Measurements from ENCODE around the gene MYBPHL.

Gene MYBPHL

DNA sequence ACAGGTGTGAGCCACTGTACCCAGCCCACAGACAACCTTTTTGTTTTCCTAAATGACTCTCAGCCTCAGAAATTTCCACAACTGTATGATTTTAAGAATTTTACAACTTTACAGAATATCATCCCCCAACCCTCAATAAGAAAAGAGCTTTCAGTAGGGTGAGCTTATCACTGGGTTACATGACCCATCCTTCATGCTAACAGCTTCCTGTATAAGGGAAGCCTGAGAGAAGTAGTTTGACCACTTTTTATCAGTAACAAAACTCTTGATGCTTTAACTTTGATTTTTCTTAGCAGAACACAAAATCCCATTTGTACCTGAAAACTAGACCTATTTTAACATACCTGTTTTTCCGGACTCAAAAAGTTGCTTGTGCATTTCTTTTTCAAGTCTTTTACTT lies 9.7 kb upstream of the MYBPHL start:
- Histone ChIP-seq H3K4me3 (ENCODE audit: severe bottlenecking) (no peak overlapping the region), H3K27me3 (ENCODE audit: insufficient read depth, poor library complexity, severe bottlenecking) (no peaks in the 10 kb centered on the region), H3K4me1 (ENCODE audit: insufficient read depth, poor library complexity, severe bottlenecking) (no peaks in the 10 kb centered on the region), H3K36me3 (ENCODE audit: low read depth) (no peaks in the 10 kb centered on the region), H3K27ac (ENCODE audit: poor library complexity, severe bottlenecking) (no peak overlapping the region), H3K9me3 (ENCODE audit: severe bottlenecking) (no peaks in the 10 kb centered on the region)
- TF ChIP-seq, protein P1, sequence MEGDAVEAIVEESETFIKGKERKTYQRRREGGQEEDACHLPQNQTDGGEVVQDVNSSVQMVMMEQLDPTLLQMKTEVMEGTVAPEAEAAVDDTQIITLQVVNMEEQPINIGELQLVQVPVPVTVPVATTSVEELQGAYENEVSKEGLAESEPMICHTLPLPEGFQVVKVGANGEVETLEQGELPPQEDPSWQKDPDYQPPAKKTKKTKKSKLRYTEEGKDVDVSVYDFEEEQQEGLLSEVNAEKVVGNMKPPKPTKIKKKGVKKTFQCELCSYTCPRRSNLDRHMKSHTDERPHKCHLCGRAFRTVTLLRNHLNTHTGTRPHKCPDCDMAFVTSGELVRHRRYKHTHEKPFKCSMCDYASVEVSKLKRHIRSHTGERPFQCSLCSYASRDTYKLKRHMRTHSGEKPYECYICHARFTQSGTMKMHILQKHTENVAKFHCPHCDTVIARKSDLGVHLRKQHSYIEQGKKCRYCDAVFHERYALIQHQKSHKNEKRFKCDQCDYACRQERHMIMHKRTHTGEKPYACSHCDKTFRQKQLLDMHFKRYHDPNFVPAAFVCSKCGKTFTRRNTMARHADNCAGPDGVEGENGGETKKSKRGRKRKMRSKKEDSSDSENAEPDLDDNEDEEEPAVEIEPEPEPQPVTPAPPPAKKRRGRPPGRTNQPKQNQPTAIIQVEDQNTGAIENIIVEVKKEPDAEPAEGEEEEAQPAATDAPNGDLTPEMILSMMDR (IDR thresholded peaks at IDR 0.05; ENCODE audit: poor library complexity, severe bottlenecking): no peak
- ATAC-seq (ENCODE audit: low read depth): no peak
- DNase-seq (ENCODE audit: low spot score): no peak

DNA sequence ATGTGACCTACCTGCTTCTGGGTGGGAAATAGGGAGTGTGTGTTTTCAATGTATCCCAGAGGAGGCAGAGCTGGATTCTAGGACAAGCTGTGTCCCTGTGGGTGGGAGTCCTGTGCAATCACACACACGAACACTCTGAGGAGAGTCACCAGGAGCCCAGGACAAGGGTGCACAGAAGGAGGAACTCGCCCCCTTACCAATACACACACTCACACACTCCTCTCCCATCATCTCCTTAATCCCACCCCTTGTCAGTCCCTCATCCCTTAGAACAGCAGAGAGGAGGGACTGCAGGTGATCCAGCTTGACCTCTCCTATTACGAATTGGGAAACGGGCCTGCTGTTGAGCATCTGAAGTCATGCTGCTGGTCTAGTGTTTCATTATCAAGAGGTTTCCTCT lies 8.5 kb upstream of the MYBPHL start:
- Histone ChIP-seq H3K9me3 (ENCODE audit: severe bottlenecking) (no peaks in the 10 kb centered on the region), H3K27me3 (ENCODE audit: insufficient read depth, poor library complexity, severe bottlenecking) (no peaks in the 10 kb centered on the region), H3K27ac (ENCODE audit: poor library complexity, severe bottlenecking) (no peak overlapping the region), H3K36me3 (ENCODE audit: low read depth) (no peaks in the 10 kb centered on the region), H3K4me1 (ENCODE audit: insufficient read depth, poor library complexity, severe bottlenecking) (no peaks in the 10 kb centered on the region), H3K4me3 (ENCODE audit: severe bottlenecking) (no peak overlapping the region)
- DNase-seq (ENCODE audit: low spot score): no peak
- no peak for ATAC-seq (ENCODE audit: low read depth)
- TF ChIP-seq, protein P1 (IDR thresholded peaks at IDR 0.05; ENCODE audit: poor library complexity, severe bottlenecking): no peak

DNA sequence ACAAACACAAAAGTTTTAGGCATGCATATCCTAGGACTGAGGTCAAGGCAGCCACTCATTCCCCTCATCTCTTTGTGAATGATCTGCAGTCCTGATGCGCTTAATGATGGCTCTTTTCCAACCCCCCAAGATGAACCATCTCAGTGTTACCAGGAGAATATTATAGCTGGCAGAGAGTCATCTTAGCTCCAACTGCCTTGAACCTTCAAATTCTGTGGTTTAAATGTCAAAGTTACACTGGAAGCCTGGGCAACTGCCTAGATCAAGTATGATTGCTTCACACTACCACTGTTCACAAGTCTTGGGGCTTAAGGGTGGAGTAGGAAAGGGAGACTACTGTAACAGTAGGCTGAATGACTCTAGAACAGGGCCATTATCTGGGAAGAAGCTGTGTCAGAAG lies 8.0 kb upstream of the MYBPHL start:
- no peak for DNase-seq (ENCODE audit: low spot score)
- no peaks in the 10 kb centered on the region for H3K27me3 ChIP-seq (ENCODE audit: insufficient read depth, poor library complexity, severe bottlenecking)
- H3K4me1 ChIP-seq (ENCODE audit: insufficient read depth, poor library complexity, severe bottlenecking): no peaks in the 10 kb centered on the region
- no peak overlapping the region for H3K27ac ChIP-seq (ENCODE audit: poor library complexity, severe bottlenecking)
- no peaks in the 10 kb centered on the region for H3K9me3 ChIP-seq (ENCODE audit: severe bottlenecking)
- TF ChIP-seq, protein P1 (IDR thresholded peaks at IDR 0.05; ENCODE audit: poor library complexity, severe bottlenecking): no peak
- no peak overlapping the region for H3K4me3 ChIP-seq (ENCODE audit: severe bottlenecking)
- H3K36me3 ChIP-seq (ENCODE audit: low read depth): no peaks in the 10 kb centered on the region
- no peak for ATAC-seq (ENCODE audit: low read depth)

DNA sequence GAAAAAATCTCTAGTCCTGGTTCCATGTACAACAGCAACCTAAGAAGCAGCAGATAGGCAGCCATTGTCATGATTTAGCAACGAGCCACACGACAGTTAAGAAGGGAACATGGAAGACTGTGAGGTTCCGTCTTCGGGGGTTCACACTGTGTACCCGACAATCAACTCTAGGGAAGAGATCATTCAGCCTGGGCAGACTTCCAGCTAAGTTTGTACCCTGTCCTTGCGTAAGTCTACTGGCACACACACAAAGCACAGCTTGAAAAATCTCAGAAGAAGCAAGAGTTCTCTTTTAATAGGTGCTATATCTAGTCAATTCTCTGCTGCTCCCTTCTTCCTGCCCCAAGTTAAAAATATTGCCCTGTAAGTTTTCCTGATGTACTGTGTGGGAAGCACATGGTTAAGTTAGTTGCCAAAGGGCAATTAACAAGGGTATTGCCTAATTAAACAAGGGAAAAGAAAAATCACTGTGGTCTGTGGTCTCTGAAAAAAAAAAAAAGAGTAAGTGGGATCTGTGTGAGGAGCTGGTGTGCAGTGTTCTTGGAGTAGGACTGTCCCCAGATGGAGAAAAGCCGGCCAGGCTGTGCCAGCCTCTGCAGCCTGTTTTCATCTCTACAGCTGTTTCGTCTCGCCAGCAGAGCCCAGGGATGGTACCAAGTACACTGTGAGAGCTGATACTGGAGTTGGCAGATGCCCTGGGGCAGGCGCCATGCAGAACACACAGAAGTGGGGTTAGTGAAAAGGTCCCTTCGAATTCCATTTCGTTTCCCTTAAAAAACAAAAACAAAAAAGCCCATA lies 6.4 kb upstream of the MYBPHL start:
- H3K9me3 ChIP-seq (ENCODE audit: severe bottlenecking): no peaks in the 10 kb centered on the region
- H3K4me3 ChIP-seq (ENCODE audit: severe bottlenecking): no peak overlapping the region
- no peaks in the 10 kb centered on the region for H3K4me1 ChIP-seq (ENCODE audit: insufficient read depth, poor library complexity, severe bottlenecking)
- no peaks in the 10 kb centered on the region for H3K27me3 ChIP-seq (ENCODE audit: insufficient read depth, poor library complexity, severe bottlenecking)
- H3K27ac ChIP-seq (ENCODE audit: poor library complexity, severe bottlenecking): no peak overlapping the region
- TF ChIP-seq, protein P1 (IDR thresholded peaks at IDR 0.05; ENCODE audit: poor library complexity, severe bottlenecking): no peak
- DNase-seq (ENCODE audit: low spot score) (no peak), ATAC-seq (ENCODE audit: low read depth) (no peak)
- no peaks in the 10 kb centered on the region for H3K36me3 ChIP-seq (ENCODE audit: low read depth)

DNA sequence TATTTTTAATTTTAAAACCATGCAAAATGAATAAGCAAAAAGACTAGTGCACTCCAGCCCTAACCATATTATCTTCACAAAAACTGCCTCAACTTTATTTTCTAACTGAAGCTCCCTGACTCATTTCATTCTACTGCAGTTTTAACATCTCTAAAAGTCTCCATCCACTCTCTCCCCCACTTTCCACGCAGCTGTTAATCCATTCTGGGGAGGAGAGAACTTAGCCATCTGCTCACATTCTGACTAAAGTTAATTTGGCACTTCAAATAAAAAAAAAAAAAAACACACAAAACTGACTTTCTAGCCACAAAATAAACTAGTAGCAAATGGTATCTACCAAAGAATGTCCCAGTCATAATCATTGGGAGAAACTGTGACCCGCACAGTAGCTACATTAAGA lies 5.4 kb upstream of the MYBPHL start:
- TF ChIP-seq, protein P1 (IDR thresholded peaks at IDR 0.05; ENCODE audit: poor library complexity, severe bottlenecking): no peak
- H3K27me3 ChIP-seq (ENCODE audit: insufficient read depth, poor library complexity, severe bottlenecking): no peaks in the 10 kb centered on the region
- H3K27ac ChIP-seq (ENCODE audit: poor library complexity, severe bottlenecking): no peak overlapping the region
- ATAC-seq (ENCODE audit: low read depth) (no peak), DNase-seq (ENCODE audit: low spot score) (no peak)
- no peaks in the 10 kb centered on the region for H3K4me1 ChIP-seq (ENCODE audit: insufficient read depth, poor library complexity, severe bottlenecking)
- no peak overlapping the region for H3K4me3 ChIP-seq (ENCODE audit: severe bottlenecking)
- no peaks in the 10 kb centered on the region for H3K36me3 ChIP-seq (ENCODE audit: low read depth)
- H3K9me3 ChIP-seq (ENCODE audit: severe bottlenecking): no peaks in the 10 kb centered on the region
